CD1c-positive myeloid dendritic cell (primary cell): ENCODE measurements around the gene ACSM6.

Experiments
- DNase-seq: peaks from one replicate; pipeline ENCODE4 v3.0.0-alpha.2; 2016; ENCODE audit errors: extremely low spot score

Gene ACSM6

DNA sequence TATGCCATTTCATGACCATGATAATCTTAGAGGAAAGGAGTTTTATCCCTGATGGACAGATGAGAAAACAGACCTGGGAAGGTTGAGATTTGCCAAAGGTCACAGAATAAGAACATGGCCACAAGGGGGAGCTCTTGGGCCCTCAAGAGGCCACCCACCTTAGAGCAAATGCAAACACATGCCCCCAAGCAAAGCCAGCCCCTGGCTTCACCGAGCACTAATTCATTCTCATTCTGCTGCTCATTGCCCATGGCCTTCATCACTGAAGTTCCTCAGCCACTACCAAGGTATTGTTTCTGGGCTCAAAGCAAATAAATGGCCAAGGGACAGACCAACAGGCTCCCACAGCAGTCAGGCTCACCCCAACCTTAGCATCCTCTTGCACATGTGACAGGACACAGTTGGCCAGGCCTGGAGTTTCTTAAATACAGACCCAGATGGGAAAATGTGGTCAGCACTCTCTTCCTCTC, 52.6 kb downstream of the ACSM6 start:
- peak; percentile 73 for DNase-seq

DNA sequence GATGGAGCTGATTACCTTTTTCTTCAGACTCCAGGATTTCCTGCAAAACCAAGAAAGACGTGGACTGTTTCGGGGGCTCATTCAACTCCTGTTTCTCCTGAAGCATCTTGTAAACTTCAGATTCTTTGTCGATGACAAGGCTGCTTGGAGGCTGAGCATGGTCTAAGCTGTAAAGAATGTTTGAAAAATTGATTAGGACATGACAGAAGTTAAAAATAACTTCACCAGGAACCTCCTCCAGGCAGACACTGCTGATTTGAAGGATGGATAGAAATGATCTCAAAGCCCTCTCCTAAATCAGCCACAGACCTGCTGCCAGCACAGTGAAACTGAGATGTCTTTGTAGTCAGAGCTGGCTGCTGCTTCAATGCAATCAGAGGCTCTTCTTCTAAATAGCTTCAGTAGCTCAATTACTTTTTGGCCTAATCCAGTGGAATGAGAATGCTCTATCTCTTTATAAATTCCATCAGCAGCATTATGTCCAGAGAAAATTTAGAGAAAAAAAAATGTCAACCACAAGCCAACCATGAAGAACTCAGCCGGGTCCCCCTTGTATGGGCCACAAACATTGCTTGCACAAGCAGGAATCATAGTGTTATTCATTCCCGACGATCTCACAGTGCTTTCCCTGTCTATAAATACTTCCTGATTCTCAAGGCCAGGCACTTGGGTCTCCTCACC, 53.3 kb downstream of the ACSM6 start:
- DNase-seq = no peak

DNA sequence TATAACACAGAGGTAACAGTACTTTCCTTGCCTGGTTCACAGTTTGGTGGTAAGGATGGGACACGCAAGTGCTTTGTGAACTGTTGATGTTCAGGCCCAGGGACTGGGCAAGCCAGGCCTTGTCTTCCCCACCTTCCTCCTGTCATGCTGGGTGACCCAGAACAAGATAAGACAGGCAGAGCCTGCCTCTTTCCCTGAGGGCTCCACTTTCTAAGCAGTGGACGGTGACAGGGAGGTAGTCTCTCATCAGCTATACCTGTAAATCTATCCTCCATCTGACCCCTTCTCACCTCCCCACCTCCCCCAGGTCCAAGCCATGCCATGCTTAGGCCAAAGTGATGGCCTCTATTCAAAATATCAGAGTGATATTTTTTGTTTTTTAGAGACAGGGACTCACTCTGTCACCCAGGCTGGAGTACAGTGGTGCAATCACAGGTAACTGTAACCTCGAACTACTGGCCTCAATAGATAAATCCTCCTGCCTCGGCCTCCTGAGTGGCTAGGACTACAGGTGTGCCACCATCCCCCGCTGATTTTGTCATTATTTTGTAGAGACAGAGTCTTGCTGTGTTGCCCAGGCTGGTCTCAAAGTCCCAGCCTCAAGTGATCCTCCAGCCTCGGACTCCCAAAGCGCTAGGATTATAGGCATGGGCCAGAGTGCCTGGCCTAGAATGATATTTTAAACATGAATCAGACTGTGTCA, 54.0 kb downstream of the ACSM6 start:
- no peak for DNase-seq

DNA sequence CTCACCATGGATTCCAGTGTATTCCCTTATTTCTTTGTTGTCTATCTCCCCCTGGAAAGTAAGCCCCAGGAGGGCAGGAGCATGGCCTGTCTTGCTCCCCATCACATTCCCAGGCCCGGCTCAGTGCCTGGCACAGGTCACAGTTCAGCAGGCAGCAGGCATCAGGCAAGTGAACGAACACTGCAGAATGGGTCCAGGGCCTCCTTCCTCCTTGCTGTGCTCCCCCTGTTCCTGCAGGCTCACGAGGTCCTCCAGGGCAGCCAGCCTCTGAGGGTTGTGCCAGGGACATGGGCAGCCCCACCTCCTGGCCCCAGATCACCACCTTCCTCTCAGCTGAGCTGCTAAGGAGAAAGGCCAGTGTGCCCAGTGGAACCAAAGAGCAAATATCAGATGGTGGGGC, 55.0 kb downstream of the ACSM6 start:
- DNase-seq = no peak

DNA sequence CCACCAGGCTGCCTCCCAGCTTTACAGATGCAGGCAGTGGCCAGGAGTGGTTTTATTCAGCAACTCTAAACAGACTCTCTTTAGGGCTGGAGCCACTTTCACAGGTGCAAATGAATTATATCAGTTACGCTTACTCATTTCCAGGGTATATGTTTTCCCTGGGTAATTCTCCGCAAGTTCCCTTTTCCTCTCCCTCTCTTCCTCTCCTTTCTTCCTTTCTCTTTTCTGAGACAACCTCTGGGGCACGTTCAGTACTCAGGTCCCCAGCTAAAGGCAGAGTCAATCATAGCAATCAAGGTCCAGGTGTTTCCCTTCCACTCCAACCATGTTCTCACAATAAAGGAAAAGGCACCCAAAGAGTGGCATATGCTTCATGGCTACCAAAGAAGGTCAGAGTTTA, 55.4 kb downstream of the ACSM6 start:
- DNase-seq = no peak

DNA sequence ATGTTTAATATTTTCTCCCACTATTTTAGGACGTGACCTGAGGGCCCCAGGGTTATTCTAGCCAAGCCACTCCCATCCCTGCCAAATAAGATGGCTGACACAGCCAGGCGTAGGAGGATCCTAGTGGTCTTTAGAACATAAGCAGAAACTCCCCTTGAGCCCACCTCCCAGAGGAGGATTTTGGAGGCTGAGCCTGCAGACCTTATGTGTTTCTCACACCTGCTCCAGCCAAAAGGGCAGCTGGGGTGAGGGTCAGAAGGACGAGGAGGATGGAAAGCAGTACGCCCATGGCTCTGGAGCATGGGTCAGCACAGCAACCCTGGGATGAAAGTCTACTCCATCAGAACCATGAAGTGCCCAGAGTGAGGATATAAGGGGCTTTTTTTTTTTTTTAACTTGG, 56.8 kb downstream of the ACSM6 start:
- no peak for DNase-seq

DNA sequence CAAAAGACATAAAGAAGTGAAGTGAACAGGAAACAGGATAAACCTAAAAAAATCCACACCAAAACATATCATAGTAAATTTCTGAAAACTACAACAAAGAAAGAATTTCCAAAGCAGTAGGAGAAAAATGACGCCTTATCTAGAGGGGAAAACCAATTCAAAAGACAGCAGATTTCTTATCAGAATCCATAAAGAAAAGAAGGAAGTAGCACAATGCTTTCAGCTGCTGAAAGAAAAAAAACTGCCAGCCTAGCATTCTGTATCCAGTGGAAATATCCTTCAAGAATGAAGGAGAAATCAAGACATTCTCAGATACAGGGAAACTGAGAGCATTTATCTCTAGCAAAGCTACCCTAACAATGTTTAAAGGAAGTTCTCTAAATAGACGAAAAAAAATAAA, 59.0 kb downstream of the ACSM6 start:
- no peak for DNase-seq

DNA sequence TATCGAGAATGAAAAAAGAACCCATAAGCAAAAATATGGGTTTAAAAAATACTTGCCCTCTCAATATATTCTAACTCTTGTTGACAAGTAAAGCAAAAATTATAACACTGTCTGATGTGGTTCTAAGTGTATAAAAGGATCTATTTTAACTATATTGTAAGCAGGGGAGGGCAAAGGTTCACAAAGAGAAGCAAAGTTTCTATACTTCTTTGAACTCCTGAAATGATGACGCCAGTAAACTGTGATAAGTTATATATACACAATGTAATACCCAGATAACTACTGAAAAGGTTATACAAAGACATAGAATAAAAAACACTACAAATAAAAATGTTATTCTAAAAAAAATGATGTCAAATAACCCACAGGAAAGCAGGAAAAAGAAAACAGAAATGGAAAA, 59.6 kb downstream of the ACSM6 start:
- no peak for DNase-seq

DNA sequence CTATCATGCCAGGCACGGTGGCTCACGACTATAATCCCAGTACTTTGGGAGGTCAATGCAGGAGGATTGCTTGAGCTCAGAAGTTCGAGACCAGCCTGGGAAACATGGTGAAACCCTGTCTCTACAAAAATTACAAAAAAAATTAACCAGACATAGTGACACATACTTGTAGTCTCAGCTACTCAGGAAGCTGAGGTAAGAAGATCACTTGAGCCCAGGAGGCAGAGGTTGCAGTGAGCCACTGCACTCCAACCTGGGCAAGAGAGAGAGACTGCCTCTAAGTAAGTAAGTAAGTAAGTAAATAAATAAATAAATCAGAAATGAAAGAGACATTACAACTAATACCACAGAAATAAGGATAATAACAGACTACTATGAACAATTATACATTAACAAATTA, 60.6 kb downstream of the ACSM6 start:
- DNase-seq = no peak

DNA sequence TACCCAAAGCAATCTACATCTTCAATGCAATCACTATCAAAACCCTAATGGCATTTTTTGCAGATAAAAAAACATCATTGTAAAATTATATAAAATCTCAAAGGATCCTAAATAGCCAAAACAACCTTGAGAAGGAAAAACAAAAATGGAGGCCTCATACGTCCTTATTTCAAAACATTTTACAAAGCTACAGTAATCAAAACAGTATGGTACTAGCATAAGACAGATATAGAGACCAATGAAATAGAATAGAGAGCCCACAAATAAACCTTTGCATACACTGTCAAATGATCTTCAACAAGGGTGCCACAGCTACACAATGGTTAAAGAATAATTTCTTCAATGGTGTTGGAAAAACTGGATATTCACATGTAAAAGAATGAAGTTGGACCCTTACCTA, 62.2 kb downstream of the ACSM6 start:
- DNase-seq = no peak

DNA sequence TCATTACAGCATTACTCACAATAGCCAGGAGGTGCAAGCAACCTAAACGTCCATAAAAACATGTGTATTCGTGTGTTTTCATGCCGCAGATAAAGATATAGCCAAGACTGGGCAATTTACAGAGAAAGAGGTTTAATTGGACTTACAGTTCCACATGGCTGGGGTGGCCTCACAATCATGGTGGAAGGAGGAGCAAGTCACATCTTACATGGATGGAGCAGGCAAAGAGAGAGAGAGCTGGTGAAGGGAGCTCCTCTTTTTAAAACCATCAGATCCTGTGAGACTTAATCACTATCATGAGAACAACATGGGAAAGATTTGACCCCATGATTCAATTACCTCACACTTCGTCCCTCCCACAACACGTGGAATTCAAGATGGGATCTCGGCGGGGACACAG, 63.8 kb downstream of the ACSM6 start:
- DNase-seq = no peak

DNA sequence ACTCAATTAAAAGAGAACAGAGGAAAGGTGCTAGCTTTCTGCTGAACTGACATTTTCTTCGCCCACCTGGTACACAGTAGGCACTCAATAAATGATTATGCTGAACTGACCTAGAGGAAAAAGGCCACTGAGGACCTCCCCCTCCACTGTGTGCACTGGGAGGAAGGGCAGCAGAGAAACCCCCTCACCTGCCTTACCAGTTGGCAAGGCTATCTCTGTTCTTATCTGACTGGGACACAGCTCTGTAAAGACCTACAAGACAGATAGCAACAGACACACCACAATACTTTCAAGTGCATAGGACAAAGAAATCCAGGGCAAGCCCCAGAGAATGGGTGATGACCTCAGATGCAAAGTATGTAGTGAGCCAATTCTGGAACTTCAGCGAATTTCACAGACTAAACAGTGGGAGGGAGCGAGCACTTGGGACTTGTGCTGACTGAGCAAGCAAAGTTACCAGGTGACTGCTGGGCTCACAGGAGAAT, 66.4 kb downstream of the ACSM6 start:
- DNase-seq = no peak

DNA sequence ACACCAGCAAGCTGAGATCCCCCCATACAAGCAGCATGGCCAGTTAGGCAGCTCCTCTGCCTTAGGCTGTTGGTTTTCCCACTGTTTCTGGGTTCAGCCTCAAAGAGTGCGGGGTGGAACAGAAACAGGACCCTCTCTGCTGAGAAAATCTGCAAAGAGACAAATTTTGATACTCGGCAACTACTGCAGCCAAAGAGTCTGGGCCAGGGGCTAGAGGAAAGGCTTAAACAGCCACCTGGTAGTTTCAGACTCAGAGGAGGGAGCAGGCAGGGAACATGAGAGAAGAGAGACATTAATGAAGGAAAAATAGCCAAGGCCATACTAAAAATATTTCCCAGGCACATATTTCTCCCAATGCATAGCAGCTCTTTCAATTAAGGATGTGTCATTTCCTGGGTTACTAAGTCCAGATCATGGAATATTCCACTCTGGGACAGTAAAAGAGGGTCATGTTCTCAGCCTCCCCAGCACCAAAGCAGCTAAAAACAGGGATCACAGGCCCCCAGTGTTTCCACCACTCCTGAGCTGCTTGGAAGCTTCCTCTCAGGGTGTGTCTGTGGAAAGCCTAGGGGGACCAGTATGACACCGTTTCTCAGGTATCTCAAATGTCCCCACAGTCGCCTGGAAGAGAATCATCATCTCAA, 67.0 kb downstream of the ACSM6 start:
- no peak for DNase-seq

DNA sequence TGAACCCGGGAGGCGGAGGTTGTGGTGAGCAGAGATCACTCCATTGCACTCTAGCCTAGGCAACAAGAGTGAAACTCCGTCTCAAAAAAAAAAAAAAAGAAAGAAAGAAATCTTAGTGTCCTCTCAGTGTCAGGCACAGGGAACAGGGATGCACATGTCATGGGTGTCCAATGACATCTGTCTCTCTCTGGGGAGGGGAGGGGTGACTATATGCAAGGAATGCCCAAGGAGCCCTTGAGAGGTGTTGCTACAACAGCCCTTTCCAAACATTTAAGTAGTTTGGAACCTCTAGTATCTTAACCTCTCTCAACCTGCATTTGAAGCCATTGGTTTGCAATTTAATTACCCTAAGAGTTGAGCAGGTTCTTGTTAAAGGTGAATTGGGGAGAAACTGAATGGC, 67.9 kb downstream of the ACSM6 start:
- DNase-seq = no peak

DNA sequence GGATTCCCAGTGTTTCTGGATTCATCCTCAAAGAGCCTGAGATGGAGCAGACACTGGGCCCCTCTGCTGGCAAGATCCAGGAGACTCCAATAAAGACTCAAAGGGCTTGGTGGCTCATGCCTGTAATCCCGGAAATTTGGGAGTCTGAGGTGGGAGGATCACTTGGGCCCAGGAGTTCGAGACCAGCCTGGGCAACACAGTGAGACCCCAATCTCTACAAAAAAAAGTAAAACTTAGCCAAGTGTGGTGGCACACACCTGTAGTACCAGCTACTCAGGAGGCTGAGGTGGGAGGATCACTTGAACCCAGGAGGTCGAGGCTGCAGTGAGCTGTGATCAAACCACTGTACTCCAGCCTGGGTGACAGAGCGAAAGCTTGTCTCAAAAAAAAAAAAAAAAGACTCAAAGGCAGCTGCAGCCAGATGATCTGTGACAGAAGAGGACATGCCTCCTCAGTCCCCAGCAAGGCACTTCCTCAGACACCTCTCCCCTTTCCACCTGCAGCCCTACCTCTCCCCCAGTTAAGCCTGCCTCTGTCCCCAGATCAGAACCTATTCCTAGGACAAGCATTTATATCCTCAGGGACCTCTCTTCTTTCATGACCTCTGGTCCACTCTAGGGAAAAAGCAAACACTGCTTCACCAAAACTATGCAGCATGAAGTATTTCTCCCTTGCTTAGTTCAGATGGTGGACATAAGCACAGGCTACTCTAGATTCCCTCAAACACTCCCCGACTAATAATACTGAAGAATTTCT, 68.9 kb downstream of the ACSM6 start:
- DNase-seq = no peak

DNA sequence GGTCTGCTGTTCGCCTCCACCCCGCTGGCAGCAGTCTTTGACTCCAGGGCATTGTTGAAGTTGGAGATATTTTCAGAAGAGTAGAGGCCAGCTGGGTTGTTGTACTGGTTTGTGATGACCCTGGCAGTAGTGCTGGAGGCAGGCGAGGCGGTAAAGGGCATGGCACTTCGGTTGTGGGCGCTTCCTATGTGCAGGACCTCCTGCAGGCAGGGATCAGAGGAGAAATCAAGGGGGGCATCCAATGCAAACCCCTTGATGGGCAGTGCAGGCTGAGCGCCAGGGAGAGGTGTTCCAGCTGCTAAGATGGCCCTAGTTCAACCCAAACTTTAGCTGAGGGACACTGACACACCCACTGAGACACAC, 69.8 kb downstream of the ACSM6 start:
- no peak for DNase-seq

DNA sequence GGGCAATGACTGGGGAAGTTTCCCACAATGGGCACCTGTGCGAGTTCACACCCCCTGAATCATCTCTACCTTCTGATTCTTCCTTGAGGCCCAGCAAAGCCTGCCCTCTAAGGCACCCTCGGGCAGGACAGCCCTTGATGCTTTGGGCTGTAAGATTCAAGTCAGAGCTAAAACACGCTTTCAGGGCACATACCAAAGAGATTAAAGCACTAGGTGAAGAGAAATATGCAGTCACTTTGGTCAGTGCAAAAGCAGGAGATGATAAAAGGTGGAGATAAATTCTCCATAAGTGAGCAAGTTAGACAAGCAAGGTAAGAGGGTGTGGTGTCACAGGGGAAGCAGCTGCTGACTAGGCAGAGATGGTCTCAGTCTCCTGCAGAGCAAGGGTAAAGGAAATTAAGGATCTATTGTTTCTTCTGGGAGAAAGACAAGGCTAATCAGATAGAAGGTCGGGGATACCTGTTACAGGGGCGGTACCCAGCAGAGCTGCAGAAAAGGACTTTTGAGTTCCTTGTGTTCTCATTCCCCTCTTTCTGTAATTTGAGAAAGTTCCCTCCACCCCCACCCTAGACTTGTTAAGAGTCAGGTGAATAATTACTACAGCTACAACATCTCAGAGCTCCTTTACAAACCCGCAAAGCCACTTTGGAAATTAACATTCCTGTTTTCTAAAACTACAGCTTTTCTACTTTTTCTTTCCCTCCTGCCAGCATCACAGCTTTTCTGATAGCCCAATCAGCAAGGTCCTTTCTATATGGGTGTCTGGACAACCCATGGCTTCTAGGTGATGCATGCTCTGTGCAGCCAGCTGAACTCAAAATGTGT, 70.4 kb downstream of the ACSM6 start:
- DNase-seq = no peak

DNA sequence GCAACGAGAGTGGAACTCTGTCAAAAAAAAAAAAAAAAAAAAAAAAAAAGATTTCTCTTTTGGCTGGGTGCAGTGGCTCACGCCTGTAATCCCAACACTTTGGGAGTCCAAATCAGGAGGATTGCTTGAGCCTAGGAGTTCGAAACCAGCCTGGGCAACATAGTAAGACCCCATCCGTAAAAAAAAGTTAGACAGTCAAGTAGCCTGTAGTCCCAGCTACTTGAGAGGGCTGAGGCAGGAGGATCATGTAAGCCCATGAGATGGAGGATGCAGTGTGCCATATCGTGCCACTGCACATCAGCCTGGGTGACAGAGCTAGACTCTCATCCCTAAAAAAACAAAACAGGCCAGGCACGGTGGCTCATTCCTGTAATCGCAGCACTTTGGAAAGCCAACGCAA, 71.5 kb downstream of the ACSM6 start:
- DNase-seq = no peak

DNA sequence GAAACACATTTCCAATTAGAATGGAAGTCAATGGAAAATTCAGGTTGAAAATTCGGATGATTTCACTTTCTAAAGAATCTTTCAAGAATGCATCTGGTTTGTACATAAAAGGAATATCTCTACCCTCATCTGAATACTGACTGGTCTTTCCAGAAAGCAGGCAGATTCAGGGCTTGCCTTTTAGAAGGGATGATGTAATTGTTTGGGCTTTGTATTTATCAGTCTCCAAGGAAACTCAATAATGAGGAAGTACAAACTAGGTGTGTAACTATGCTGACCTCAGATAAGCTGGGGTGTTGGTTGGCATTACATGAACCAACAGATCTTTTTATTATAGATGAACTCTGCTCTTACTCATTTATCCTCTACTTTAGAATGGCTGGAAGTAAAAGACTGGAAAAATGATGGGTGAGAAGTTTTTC, 72.6 kb downstream of the ACSM6 start:
- peak; percentile 85 for DNase-seq

DNA sequence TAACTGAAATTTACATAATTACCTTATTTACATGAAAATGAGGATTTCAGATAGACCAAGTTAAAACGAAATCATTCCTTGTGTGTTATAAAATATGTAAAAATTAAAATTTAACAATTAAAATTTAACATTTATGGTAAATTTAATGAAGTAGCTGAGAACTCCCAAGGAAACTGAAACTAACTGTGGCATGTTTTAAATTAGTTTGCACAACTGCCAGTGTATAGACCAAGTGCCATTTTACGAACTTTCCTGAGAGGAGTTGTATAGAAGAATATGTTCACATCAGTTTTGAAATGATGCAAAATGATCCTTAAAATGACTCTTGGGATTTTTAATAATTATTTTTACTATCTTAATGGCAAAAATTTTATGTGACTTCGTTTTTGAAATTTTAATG, 73.2 kb downstream of the ACSM6 start:
- DNase-seq = no peak

DNA sequence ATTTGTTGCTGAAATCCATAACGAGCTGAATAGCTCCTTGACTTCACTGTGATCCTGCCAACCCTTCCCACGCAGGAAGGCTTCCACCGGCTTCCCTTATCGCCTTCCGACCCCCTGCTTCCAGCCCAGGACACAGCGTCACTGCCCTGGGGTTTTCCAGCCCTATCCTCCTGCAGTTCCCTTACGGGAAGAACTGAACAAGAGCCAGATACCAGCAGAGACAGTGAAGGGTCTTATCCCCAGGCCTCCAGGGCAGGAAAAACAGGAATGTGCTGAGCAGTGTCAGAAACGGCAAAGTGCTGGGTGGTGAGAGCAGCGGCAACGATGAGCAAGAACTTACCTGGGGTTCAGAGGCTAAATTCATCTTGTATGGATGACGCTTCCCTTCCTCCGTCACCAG, 74.4 kb downstream of the ACSM6 start:
- DNase-seq = no peak
